OCI-LY1 (cell line): ENCODE data around the gene IRF4.

Source experiments
- H2AFZ ChIP-seq: fragments of 200-600 bp; sonication (generic), shearing (Covaris generic); 2 replicates; pipeline ENCODE4 v1.6.0; 2014; ENCODE audit warnings: antibody characterized with exemption, mild to moderate bottlenecking, low read length
- H3F3A ChIP-seq: fragments of 200-600 bp; sonication (generic), shearing (Covaris generic); 2 replicates; pipeline ENCODE4 v1.6.0; 2014; ENCODE audit warnings: mild to moderate bottlenecking, antibody characterized with exemption, low read length, moderate library complexity; ENCODE audit not compliant: insufficient read depth
- H3K27ac ChIP-seq: fragments of 200-600 bp; sonication (generic); 2 replicates; pipeline ENCODE4 v1.5.1; 2014; ENCODE audit warnings: low read length, mixed run types, mild to moderate bottlenecking, low read depth; ENCODE audit not compliant: poor library complexity, severe bottlenecking
- H3K27me3 ChIP-seq: fragments of 200-600 bp; sonication (generic); 2 replicates; pipeline ENCODE4 v1.6.0; 2014; ENCODE audit warnings: antibody characterized with exemption, mild to moderate bottlenecking, low read length, moderate library complexity; ENCODE audit not compliant: insufficient read depth
- H3K36me3 ChIP-seq: fragments of 200-600 bp; sonication (generic); 2 replicates; pipeline ENCODE4 v1.6.1; 2014; ENCODE audit warnings: mild to moderate bottlenecking, antibody characterized with exemption, low read length, moderate library complexity, mixed read lengths; ENCODE audit not compliant: insufficient read depth
- H3K4me1 ChIP-seq: fragments of 200-600 bp; sonication (generic); 2 replicates; pipeline ENCODE4 v1.5.1; 2014; ENCODE audit warnings: mild to moderate bottlenecking, low read length, moderate library complexity; ENCODE audit not compliant: insufficient read depth, severe bottlenecking
- H3K4me2 ChIP-seq: fragments of 200-600 bp; sonication (generic), shearing (Covaris generic); 2 replicates; pipeline ENCODE4 v1.6.1; 2014; ENCODE audit warnings: low read length
- H3K4me3 ChIP-seq: fragments of 200-600 bp; sonication (generic); 2 replicates; pipeline ENCODE4 v1.5.1; 2014; ENCODE audit warnings: low read length, low read depth, mild to moderate bottlenecking, mixed read lengths; ENCODE audit not compliant: poor library complexity, severe bottlenecking
- H3K79me2 ChIP-seq: fragments of 200-600 bp; shearing (Covaris generic); 2 replicates; pipeline ENCODE4 v1.6.1; 2016; ENCODE audit warnings: mixed run types, low read length, mixed read lengths; ENCODE audit not compliant: insufficient read depth
- H3K9ac ChIP-seq: fragments of 200-600 bp; sonication (generic), shearing (Covaris generic); 2 replicates; pipeline ENCODE4 v1.6.1; 2014; ENCODE audit warnings: mild to moderate bottlenecking, low read length, mixed read lengths
- H3K9me2 ChIP-seq: fragments of 200-600 bp; sonication (generic), shearing (Covaris generic); 2 replicates; pipeline ENCODE4 v1.6.1; 2014; ENCODE audit warnings: low read depth, mild to moderate bottlenecking, low read length, mixed read lengths
- H3K9me3 ChIP-seq: fragments of 200-600 bp; shearing (Covaris generic); 2 replicates; pipeline ENCODE4 v1.6.1; 2014; ENCODE audit warnings: low read length, mixed read lengths
- H4K20me1 ChIP-seq: fragments of 200-600 bp; sonication (generic), shearing (Covaris generic); 2 replicates; pipeline ENCODE4 v1.6.0; 2016; ENCODE audit warnings: mild to moderate bottlenecking, low read length; ENCODE audit not compliant: insufficient read depth
- EZH2 ChIP-seq: fragments of 200-600 bp; sonication (generic), shearing (Covaris generic); IDR thresholded peaks from 2 replicates; pipeline ENCODE4 v1.8.0; 2017; ENCODE audit warnings: borderline replicate concordance, mixed run types, mild to moderate bottlenecking, antibody characterized with exemption, low read length, moderate library complexity, mixed read lengths
- TF ChIP-seq, protein P1 (sequence below): fragments of 200-600 bp; sonication (generic), shearing (Covaris generic); IDR thresholded peaks from 2 replicates; pipeline ENCODE4 v1.5.1; 2017; ENCODE audit warnings: mild to moderate bottlenecking, antibody characterized with exemption, low read length, moderate library complexity, mixed read lengths

IRF4 gene

DNA sequence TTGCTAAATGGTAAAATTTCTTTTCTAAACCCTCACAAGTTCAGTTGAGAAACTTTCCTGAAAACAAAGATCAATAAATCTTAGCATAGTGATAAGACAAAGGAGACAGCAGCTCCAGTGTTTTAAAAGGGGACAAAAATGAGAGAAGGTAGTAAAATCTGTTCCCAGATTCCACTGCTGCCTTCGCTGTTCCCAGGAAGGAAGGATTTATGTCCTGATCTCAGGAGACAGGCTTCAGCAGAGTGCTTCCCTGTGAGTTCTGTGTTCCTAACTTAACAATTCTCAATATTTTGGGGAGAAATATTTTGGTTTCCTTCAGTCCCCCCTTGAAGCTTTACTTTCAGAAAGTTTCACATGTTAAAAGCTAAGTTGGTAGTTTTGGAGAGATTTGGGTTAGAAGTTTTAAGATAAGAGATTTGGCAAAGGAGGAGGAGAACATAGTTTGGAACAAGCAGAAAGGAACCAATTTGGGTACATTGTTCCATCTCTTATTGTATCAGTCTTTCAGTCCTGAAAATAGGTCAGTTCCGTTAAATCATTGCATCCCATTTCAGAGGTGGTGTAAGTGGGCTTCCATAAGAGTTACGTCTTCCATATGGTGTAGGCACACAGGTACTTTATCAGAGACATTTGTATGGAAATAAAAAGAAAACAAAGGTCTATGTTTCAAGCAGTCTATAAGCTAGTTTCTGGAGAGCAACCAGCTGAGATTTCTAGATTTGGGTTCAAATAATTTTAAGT is 20.8 kb downstream of the IRF4 start:
- H3K4me2 ChIP-seq = no peak overlapping the region
- no peak overlapping the region for H3K9ac ChIP-seq
- H4K20me1 ChIP-seq = no peaks in the 10 kb centered on the region; the same call in 1 of the 2 replicates
- peaks cover 40% of the 10 kb centered on the region for H3K36me3 ChIP-seq
- H3K79me2 ChIP-seq = no peaks in the 10 kb centered on the region
- TF ChIP-seq, protein P1, sequence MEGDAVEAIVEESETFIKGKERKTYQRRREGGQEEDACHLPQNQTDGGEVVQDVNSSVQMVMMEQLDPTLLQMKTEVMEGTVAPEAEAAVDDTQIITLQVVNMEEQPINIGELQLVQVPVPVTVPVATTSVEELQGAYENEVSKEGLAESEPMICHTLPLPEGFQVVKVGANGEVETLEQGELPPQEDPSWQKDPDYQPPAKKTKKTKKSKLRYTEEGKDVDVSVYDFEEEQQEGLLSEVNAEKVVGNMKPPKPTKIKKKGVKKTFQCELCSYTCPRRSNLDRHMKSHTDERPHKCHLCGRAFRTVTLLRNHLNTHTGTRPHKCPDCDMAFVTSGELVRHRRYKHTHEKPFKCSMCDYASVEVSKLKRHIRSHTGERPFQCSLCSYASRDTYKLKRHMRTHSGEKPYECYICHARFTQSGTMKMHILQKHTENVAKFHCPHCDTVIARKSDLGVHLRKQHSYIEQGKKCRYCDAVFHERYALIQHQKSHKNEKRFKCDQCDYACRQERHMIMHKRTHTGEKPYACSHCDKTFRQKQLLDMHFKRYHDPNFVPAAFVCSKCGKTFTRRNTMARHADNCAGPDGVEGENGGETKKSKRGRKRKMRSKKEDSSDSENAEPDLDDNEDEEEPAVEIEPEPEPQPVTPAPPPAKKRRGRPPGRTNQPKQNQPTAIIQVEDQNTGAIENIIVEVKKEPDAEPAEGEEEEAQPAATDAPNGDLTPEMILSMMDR = no peak
- TF ChIP-seq EZH2 = no peak
- H3K27me3 ChIP-seq = no peaks in the 10 kb centered on the region
- no peak overlapping the region for H2AFZ ChIP-seq
- no peaks in the 10 kb centered on the region for H3K9me2 ChIP-seq
- H3K27ac ChIP-seq = no peak overlapping the region
- H3K4me3 ChIP-seq = no peak overlapping the region
- 0 out of 2 replicates have a peak, but pooled peaks cover 7% of the 10 kb centered on the region for H3F3A ChIP-seq
- H3K4me1 ChIP-seq = no peaks in the 10 kb centered on the region
- H3K9me3 ChIP-seq = no peaks in the 10 kb centered on the region

DNA sequence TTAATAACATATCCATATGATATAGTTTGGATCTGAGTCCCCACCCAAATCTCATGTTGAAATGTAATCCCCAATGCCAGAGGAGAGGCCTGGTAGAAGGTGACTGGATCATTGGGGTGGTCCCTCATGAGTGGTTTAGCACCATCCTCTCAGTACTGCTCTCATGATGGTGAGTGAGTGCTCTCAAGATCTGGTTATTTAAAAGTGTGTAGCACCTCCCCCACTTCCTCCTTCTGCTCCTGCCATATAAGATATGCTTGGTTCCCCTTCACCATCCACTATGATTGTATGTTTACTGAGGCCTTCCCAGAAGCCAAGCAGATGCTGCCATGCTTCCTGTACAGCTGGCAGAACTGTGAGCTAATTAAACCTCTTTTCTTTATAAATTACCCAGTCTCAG is 22.9 kb downstream of the IRF4 start:
- no peak overlapping the region for H3K4me3 ChIP-seq
- H3K79me2 ChIP-seq = no peaks in the 10 kb centered on the region
- no peaks in the 10 kb centered on the region for H3K9me3 ChIP-seq
- H4K20me1 ChIP-seq = no peaks in the 10 kb centered on the region; the same call in 1 of the 2 replicates
- TF ChIP-seq, protein P1 = no peak
- TF ChIP-seq EZH2 = no peak
- peaks cover 20% of the 10 kb centered on the region for H3K36me3 ChIP-seq
- no peaks in the 10 kb centered on the region for H3K9me2 ChIP-seq
- no peak overlapping the region for H3K9ac ChIP-seq
- 0 out of 2 replicates have a peak, but pooled peaks cover 7% of the 10 kb centered on the region for H3F3A ChIP-seq
- no peaks in the 10 kb centered on the region for H3K4me1 ChIP-seq
- H2AFZ ChIP-seq = no peak overlapping the region
- no peak overlapping the region for H3K27ac ChIP-seq
- no peak overlapping the region for H3K4me2 ChIP-seq
- H3K27me3 ChIP-seq = no peaks in the 10 kb centered on the region

GRCh38 chr6:415087-415486 is 23.5 kb downstream of the IRF4 start:
- H3K9me3 ChIP-seq = no peaks in the 10 kb centered on the region
- H3K9ac ChIP-seq = no peak overlapping the region
- H3K4me1 ChIP-seq = no peaks in the 10 kb centered on the region
- no peaks in the 10 kb centered on the region for H3K27me3 ChIP-seq
- H3K36me3 ChIP-seq = peaks cover 14% of the 10 kb centered on the region
- H4K20me1 ChIP-seq = no peaks in the 10 kb centered on the region; the same call in 1 of the 2 replicates
- TF ChIP-seq, protein P1 = no peak
- no peak for TF ChIP-seq EZH2
- 0 out of 2 replicates have a peak, but pooled peaks cover 7% of the 10 kb centered on the region for H3F3A ChIP-seq
- H3K4me2 ChIP-seq = no peak overlapping the region
- no peak overlapping the region for H3K27ac ChIP-seq
- no peaks in the 10 kb centered on the region for H3K79me2 ChIP-seq
- no peaks in the 10 kb centered on the region for H3K9me2 ChIP-seq
- no peak overlapping the region for H3K4me3 ChIP-seq
- no peak overlapping the region for H2AFZ ChIP-seq
